GM19193 (cell line): ENCODE measurements around the gene MAPKAPK2.

Source experiments
- POLR2A ChIP-seq: IDR thresholded peaks from 4 replicates; pipeline ENCODE4 v1.6.1; 2011; ENCODE audit not compliant: insufficient read depth, insufficient read length; ENCODE audit errors: extremely low read depth

The MAPKAPK2 gene

GRCh38 chr1:206684478-206685333, at the start of gene MAPKAPK2:
TSS of gene MAPKAPK2 (plus strand) at chr1:206684905. CDS start at chr1:206685230, 325 bp downstream.
- peak; percentile 17 for TF ChIP-seq POLR2A

- TF ChIP-seq POLR2A = peak; percentile 81
Measured at GRCh38 chr1:206635080-206635977, 49.4 kb upstream of the MAPKAPK2 start, which contains the start of gene DYRK3. TSS of gene DYRK3 (plus strand) at chr1:206635536. CDS start at chr1:206635704, 168 bp downstream.

GRCh38 chr1:206635978-206636345, 48.7 kb upstream of the MAPKAPK2 start:
- TF ChIP-seq POLR2A = no peak

- no peak for TF ChIP-seq POLR2A
Measured at GRCh38 chr1:206636671-206637070, 48.0 kb upstream of the MAPKAPK2 start.

GRCh38 chr1:206637605-206638004, 47.1 kb upstream of the MAPKAPK2 start:
- TF ChIP-seq POLR2A = no peak

- TF ChIP-seq POLR2A = no peak
Measured at GRCh38 chr1:206643118-206643698, 41.5 kb upstream of the MAPKAPK2 start.

GRCh38 chr1:206646504-206646903, 38.2 kb upstream of the MAPKAPK2 start:
- no peak for TF ChIP-seq POLR2A

- TF ChIP-seq POLR2A = no peak
Measured at GRCh38 chr1:206647224-206647623, 37.5 kb upstream of the MAPKAPK2 start.

GRCh38 chr1:206649261-206649921, 35.3 kb upstream of the MAPKAPK2 start:
- TF ChIP-seq POLR2A = no peak

GRCh38 chr1:206651014-206651413, 33.7 kb upstream of the MAPKAPK2 start:
- TF ChIP-seq POLR2A = no peak

GRCh38 chr1:206651958-206652890, 32.5 kb upstream of the MAPKAPK2 start:
- TF ChIP-seq POLR2A = no peak

GRCh38 chr1:206653715-206654459, 30.8 kb upstream of the MAPKAPK2 start:
- TF ChIP-seq POLR2A = no peak

- TF ChIP-seq POLR2A = no peak
Measured at GRCh38 chr1:206654828-206655227, 29.9 kb upstream of the MAPKAPK2 start.
